D341Med (cell line): ENCODE data around the gene CHKB.
"Not testable (repeated sequence)": the region's sequence is repeated elsewhere in the genome, so short reads cannot be mapped to it uniquely, and the experiment has no call there.

ENCODE experiments used
- DNase-seq: peaks from one replicate; pipeline ENCODE4 v3.0.0; 2012; ENCODE audit warnings: low spot score

CHKB gene

DNA sequence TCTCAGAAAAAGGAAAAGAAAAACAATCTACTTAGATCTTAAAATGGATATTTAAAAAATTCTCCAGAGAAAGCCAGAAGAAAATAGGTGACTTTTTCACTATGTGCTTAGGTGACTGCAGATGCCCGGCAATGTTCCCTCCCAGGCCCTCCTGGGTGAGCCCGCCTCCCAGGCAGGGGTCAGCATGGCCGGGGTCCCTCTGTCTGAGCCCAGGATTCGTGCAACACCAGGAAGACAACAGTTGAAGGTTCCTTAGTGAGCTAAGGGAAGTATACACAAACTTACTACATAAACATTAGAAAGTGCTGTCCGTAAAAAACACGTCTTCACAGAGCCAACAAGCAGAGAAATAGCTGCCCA lies 29.5 kb upstream of the CHKB start:
- no peak for DNase-seq

DNA sequence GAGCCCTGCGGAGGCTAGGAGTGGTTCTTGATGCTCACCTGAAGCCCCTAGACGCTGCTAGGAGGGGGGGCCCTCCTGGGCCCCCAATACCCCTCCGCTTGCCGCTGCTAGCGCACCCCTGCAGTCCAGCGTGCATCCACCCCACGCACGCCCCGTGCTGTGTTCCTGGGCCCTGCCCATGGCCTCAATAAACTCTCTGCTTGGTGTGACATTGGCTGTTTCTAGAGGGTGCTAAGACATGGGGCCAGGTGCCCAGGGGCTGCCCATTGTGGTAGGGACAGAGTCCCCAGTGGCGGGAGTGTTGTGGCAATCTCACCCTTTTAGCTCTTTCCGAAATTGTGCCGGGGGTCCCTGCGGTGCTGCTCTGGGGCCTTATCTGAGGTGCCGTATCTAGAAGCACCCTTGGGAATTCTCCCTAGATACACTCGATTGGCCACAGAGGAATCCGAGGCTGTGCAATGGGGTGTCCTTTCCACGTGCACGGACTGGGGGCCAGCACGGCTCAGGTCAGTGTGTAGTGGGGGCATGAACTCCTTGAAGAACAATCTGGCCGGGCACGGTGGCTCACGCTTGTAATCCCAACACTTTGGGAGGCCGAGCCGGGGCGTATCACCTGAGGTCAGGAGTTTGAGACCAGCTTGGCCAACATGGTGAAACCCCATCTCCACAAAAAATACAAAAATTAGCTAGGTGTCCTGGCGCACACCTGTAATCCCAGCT lies 28.9 kb upstream of the CHKB start:
- DNase-seq = no peak

DNA sequence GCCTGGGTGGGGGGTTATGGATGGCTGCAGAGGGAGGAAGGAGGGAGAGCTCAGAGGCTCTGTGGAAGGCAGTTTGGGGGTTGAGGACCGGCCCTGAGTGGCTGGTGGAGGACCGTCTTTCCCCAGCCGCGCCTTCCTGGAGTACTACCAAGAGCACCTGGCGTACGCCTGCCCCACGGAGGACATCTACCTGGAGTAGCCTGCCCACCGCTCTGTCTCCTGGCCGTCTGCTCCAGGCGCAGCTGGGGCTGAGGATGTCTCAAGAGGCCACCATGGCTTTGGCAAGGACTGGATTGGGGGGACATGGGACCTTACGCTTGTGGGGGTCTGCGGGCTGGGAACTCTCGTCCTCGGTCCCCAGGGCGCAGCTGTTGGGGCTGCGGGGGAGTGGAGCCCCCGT lies 27.9 kb upstream of the CHKB start:
- no peak for DNase-seq

DNA sequence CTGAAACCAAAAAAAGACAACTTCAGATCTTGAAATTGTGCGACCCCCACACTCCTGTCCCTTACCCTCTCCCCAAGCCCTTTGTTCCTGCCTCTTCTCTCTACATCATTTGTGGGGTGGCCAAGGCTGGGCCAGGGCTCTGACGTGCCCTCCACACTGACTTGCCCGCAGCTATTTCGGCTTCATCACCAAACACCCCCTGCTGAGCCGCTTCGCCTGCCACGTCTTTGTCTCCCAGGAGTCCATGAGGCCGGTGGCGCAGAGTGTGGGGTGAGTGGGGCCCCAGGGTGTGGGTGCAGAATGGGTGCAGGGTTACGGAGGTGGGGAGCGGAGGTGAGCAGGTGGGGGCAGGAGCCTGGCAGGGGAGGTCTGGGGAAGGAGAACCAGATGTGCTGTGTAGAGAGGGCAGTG lies 27.4 kb upstream of the CHKB start:
- no peak for DNase-seq

DNA sequence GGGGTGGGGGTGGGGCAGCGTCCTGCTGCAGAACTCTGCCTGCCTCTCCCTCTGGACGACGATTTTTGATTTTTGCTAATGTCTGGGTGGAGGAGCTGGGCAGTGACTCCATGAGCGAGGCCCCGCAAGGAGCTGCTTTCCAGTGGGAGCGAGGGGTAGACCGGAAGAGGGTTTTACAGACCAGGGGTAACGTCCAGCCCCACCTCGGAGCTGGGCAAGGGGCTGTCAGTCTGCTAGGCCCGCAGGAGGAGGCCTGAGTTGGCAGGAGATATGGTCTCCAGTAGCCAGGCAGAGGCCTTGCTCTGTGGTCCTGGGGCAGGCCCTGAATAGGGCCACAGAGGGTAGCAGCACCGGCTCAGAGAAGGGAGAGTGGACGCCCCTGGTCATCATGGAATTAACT lies 26.9 kb upstream of the CHKB start:
- no peak for DNase-seq

DNA sequence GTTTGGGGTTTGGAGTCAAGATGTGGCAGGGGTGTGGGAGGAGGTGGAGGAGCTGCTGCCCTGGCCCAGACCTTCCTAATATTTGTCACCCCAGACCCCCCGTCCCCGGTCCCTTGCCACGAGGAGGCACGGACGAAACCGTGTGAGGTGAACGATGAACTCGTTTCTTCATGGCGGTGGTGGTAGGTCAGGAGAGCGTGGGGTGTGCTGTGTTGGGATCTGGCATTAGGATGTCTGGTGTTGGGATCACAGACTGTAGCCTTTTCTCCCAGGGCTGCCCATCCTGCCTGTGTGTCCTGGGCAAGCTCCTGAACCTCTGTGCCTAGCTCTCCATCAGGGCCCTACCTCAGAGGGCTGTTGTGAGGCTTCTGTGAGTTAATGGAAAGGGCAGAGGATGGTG lies 26.3 kb upstream of the CHKB start:
- DNase-seq = no peak

DNA sequence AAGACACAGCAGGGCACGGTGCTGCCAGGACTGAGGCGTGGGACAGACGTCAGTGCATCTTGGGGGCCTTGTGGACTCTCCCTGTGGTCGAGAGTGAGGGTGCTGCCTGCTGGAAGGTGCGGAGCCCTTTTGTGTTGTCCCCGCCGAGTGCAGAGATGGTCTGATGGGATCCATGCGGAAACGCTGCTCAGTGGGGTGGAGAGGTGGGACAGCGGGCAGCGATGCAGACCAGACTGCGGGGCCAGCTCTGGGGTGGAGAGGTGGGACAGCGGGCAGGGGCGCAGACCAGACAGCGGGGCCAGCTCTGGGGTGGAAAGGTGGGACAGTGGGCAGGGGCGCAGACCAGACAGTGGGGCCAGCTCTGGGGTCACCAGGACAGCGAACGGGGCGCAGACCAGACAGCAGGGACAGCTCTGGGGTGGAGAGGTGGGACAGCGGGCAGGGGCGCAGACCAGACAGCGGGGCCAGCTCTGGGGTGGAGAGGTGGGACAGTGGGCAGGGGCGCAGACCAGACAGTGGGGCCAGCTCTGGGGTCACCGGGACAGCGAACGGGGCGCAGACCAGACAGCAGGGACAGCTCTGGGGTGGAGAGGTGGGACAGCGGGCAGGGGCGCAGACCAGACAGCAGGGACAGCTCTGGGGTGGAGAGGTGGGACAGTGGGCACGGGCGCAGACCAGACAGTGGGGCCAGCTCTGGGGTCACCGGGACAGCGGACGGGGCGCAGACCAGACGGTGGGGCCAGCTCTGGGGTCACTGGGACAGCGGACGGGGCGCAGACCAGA lies 25.6 kb upstream of the CHKB start:
- DNase-seq = not testable (repeated sequence)

DNA sequence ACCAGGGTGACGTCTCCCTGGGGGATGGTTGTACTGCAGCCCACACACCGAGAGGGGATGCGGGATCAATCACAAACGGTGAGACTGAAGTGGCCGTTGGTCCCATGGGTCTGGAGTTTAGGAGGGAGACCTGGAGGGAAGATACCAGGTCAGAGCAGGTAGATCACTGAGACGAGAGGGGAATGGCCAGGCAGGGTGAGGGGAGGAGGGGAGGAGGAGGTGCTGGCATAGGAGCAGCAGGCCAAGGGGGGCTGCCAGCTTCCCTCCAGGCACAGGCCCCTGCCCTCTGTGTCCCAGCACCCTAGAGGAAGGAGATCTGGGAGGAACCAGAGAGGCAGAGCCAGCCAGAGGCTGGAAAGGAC lies 25.0 kb upstream of the CHKB start:
- no peak for DNase-seq

DNA sequence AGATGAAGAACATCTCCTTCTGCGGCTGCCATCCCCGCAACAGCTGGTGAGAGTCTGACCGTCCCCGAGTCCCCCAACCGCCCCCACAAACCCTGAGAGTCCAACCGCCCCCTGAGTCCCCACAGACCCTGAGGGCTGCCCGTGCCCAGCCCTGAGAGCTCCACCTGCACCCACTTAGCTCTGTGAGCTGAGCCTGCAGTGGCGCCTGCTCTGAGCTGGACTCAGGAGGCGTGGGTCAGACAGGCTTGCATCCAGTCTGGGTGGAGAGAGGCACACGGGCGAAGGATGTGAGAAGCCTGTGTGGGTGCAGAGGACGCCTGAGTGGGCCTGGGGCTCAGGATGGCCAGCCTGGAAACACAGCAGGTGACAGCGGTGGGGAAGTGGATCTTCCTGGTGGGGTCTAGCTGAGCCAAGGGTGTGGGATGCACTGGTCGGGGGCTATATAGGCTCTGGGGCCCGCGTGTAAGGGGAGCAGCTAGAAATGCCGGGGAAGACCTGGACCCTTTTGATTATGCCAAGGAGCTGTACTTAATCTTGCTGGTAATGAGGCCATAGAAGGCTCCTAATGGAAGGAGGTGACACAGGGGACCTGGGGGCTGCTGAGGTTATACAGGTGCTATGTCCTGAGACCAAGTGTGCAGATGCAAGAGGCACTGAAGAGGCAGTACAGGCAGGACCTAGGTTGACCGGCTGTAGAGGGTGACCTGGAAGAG lies 24.5 kb upstream of the CHKB start:
- DNase-seq = no peak

DNA sequence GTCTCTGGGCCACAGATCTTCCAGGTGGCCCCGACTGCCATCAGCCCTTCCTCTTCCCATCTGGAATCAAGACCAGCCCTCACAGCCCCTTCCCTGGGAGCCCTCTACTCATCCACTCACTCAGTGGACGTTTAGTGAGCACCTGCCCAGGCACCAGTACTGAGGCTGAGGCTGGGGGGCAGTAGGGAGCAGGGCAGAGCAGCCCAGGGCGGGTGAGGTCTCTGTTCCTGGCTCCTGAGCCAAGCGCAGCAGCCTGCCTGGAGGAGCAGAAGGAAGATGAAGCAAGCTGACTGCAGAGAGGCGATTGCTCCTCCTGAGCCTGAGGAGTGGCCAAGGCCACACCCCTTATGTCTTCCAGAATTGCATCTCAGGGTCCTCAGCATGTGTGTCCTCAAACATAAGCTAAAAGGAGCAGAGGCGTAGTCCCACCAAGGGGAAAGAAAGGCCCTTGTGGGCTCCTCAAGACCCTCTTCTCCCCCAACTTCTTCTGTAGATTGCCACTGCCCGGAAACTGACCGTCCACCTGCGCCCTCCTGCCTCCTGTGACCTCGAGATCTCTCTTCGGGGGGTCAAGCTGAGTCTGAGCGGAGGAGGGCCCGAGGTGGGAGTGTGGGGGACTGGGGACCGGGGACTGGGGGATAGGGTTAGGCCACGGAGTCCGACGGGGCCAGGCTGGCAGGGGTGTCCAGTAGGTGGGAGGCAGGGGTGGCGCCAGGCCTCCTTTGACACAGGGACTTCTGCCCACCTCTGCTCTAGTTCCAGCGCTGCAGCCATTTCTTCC lies 23.7 kb upstream of the CHKB start:
- DNase-seq = no peak

DNA sequence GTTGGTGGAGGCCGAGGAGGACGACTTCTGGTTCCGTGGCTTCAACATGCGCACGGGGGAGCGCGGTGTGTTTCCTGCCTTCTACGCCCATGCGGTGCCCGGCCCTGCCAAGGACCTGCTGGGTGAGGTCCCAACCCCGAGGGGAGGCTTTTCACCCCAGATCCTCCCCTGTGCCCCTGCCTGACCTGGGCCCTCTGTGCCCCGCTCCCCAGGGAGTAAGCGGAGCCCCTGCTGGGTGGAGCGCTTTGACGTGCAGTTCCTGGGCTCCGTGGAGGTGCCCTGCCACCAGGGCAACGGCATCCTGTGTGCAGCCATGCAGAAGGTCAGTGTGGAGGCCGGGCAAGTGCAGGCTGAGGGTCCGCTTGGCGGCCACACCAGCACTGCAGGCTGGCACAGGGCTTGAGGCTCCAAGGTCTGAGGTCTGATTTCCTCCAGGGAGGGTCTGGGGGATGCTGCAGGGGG lies 23.0 kb upstream of the CHKB start:
- DNase-seq = no peak

DNA sequence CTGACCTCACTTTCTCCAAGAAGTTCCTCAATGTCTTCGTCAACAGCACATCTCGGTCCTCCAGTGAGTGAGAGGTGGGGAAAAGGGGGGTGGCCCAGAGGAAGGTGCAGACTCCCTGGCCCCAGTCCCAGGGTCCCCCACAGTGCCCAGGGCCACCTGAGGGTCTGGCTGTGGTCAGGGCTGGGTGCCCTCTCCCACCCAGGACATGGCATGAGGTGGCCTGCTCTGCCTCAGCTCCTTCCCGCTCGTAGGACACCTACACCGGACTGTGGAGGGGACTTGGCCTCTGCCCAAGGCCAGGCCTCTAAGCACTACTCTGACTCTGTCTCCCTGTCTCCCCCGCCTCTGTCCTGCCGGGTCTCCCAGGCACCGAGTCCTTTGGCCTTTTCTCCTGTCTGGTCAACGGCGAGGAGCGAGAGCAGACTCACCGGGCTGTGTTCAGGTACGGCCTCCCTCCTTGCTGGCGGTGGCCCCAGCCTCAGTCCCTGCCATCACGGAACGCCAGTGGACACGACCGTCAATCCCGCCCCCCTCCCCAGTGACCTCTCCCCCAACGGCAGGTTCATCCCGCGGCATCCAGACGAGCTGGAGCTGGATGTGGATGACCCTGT lies 22.5 kb upstream of the CHKB start:
- no peak for DNase-seq

DNA sequence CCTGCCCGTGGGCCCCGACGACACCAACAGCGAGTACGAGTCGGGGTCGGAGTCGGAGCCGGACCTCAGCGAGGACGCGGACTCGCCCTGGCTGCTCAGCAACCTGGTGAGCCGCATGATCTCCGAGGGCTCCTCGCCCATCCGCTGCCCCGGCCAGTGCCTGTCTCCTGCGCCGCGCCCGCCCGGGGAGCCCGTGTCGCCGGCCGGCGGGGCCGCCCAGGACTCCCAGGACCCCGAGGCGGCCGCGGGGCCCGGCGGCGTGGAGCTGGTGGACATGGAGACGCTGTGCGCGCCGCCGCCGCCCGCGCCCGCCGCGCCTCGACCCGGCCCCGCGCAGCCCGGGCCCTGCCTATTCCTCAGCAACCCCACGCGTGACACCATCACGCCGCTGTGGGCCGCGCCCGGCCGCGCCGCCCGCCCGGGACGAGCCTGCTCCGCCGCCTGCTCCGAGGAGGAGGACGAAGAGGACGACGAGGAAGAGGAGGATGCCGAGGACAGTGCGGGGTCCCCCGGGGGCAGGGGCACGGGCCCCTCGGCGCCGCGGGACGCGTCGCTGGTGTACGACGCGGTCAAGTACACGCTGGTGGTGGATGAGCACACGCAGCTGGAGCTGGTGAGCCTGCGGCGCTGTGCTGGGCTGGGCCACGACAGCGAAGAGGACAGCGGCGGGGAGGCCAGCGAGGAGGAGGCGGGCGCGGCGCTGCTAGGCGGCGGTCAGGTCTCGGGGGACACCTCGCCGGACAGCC lies 21.8 kb upstream of the CHKB start:
- peak; percentile 28 for DNase-seq

DNA sequence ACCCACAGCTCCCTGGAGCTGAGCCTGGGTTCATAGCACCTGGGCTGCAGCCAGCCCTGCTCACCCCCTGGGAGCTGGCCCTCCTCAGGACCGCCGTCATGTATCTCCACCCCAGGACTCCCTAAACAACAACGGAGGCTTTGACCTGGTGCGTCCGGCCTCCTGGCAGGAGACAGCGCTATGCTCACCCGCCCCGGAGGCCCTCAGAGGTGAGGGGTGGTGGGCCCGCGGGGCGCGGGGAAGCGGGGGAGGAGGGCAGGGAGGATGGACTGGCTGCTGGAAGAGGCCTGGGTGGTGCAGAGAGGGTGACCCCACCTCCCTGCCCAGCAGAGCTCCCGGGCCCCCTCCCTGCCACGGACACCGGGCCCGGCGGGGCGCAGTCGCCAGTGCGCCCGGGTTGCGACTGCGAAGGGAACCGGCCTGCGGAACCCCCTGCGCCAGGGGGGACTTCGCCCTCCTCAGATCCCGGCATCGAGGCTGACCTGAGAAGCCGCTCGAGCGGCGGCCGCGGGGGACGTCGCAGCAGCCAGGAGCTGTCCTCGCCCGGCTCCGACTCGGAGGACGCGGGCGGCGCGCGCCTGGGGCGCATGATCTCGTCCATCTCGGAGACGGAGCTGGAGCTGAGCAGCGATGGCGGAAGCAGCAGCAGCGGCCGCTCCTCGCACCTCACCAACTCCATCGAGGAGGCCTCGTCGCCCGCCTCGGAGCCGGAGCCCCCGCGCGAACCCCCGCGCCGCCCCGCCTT lies 21.0 kb upstream of the CHKB start:
- peak; percentile 25 for DNase-seq

DNA sequence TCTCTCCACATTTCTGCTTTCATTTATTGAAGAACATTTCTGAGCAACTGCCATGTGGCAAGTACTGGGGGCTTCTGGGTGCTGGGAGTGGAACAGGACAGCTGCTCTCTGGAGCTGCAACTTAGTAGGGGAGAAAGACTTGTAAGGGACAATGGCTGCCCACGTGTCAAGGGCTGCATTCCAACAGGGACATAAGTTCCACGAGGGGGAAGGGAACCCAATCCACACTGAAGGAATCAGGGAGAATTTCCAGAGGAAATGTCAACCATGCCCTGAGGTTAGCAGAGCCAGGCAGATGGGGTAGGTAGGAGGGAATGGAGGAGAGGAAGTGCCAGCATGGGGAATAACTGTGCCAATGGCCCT lies 19.7 kb upstream of the CHKB start:
- no peak for DNase-seq

DNA sequence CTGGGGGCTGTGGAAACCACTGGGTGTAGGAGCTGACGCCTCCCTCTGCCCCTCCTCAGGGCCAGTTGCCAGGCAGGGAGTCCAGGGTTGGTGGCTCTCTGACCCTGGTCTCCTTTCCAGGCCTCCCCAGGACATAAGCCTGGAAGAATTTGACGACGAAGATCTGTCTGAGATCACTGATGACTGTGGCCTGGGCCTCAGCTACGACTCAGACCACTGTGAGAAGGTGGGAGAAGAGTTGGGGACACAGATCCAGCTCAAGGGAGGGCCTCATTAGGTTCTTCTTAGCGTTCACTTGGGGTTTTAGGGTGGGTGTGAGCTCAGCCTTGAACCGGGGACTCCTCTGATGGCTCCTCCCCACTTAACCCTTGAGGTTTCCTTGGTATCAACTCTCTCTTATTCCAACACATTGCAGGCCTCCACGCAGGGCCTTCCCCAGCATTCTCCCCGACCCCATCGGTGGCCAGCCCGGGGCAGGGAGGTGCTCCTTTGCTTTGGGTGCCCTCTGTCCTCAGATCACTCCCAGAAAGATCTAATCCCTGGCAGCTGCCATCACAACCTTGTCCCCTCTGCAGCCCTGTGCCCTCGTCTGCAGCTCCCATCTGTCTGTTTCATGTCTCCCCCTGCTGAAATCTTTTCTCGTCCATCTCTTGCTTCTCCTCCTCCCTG lies 19.2 kb upstream of the CHKB start:
- peak; percentile 51 for DNase-seq

DNA sequence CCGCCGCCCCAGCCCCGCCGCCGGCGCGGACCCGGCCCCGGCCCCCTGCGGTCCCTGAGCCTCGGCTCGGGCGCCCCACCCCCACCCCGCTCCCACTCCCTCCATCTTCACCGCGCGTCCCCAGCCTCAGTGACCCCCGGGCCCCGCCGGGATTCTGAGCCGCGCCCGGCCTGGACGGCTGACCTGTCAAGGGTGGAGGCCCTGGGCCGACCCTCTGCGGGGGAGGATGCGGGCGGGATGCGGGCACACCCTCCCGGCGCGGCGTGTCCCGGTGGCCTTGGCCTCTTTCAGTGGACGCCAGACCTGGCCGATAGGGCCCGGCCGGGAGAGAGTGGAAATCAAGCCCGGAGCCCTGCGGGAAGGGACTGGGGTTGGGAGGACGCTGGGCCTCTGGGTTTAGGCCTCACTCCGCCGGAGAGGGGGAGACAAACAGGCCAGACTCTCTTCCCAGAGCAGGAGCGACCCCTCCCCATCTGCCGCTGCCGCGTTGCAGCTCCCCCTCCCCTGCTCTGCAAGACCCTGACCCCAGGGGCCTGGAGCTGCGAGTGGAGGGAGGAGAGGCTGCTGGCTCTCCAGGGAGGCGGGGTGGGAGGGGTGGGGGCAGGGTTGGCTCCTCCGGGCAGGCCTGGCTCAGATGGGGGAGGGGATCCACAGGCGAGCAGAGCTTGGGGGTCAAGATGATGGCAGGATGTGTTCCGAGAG lies 18.5 kb upstream of the CHKB start:
- DNase-seq = peak; percentile 56

DNA sequence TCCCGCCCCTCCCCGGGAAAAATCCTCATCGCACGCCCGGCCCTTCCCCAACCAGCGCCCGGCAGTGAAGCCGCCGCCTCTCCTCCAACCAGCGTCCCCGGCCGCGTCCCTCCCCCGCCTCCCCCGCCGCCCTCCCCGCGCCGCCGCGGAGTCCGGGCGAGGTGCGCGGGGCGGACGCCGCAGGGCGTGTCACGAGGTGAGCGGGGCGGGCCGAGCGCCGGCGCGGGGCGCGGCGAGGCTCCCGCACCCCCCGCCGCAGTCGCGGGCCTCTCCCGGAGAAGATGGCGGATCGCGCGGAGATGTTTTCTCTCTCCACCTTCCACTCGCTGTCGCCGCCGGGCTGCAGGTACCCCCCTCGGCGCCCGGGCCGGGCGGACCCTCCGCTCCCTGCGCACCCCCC lies 17.9 kb upstream of the CHKB start, which contains the start of gene MAPK8IP2:
Gene MAPK8IP2 (plus strand): TSS at position 256 of the 400 bp plus-strand sequence. CDS start 26 bp downstream, at position 282.
- DNase-seq = peak; percentile 96

DNA sequence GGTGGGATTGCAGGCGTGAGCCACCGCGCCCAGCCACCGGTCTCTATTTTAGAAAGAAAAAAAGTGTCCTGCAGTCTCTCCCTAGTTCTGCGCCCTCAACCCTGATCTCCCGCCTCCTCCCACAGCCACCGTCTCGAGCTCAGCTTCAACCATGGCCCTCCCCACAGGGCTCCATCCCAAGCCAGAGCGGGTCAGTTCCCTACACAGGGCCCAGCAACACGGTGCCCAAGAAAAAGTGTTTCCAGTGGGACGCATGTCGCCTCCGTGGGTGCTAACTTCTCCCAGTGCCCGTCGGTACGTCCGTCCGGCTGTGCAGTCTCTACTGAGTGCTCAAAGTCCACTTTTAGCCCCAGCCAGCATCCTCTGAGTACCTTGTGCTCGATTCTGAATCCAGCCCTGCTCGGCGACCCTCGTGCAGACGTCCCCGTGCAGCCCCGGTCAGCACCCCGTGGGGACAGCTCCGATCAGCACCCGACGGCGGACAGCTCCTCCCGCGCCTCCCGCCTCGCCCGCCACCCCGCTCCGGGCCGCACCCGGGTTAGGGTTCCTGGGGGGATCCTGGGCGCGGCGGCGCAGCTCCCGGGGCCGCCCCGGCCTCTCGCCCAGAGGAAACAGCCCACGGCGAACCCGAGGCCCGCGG lies 17.3 kb upstream of the CHKB start:
- peak; percentile 71 for DNase-seq
